ENCODE data around the gene ADAP2.

The ADAP2 gene

GRCh38 chr17:30913955-30914354 lies 7.8 kb upstream of the ADAP2 start:
- no peaks in the 10 kb centered on the region for H3K9me3 ChIP-seq (ENCODE audit: low read depth, low read length)
- no peak overlapping the region for H3K9ac ChIP-seq (ENCODE audit: insufficient read length)
- TF ChIP-seq POLR2AphosphoS5 (IDR thresholded peaks at IDR 0.05; ENCODE audit: borderline replicate concordance, low read depth, low read length) (no peak), FOXP2 (optimal IDR thresholded peaks at IDR 0.05; ENCODE audit: control extremely low read depth, extremely low read length, insufficient read depth) (no peak), EZH2 (IDR thresholded peaks at IDR 0.05) (no peak)
- no peak for DNase-seq (ENCODE audit: low read depth, low spot score)
- no peak overlapping the region for H3K4me3 ChIP-seq
- no peak overlapping the region for H3K27ac ChIP-seq
- H3K36me3 ChIP-seq (ENCODE audit: insufficient read depth, low read length): no peaks in the 10 kb centered on the region

GRCh38 chr17:30915833-30916611 lies 5.7 kb upstream of the ADAP2 start:
- H3K36me3 ChIP-seq (ENCODE audit: insufficient read depth, low read length): no peaks in the 10 kb centered on the region
- no peak overlapping the region for H3K4me3 ChIP-seq
- TF ChIP-seq FOXP2 (optimal IDR thresholded peaks at IDR 0.05; ENCODE audit: control extremely low read depth, extremely low read length, insufficient read depth): no peak
- no peak for TF ChIP-seq POLR2AphosphoS5 (IDR thresholded peaks at IDR 0.05; ENCODE audit: borderline replicate concordance, low read depth, low read length)
- TF ChIP-seq EZH2 (IDR thresholded peaks at IDR 0.05): no peak
- no peak for DNase-seq (ENCODE audit: low read depth, low spot score)
- no peak overlapping the region for H3K27ac ChIP-seq
- H3K9ac ChIP-seq (ENCODE audit: insufficient read length): no peak overlapping the region
- H3K9me3 ChIP-seq (ENCODE audit: low read depth, low read length): no peaks in the 10 kb centered on the region

- no peak for TF ChIP-seq POLR2AphosphoS5 (IDR thresholded peaks at IDR 0.05; ENCODE audit: borderline replicate concordance, low read depth, low read length)
- TF ChIP-seq EZH2 (IDR thresholded peaks at IDR 0.05): no peak
- TF ChIP-seq FOXP2 (optimal IDR thresholded peaks at IDR 0.05; ENCODE audit: control extremely low read depth, extremely low read length, insufficient read depth): no peak
- H3K9ac ChIP-seq (ENCODE audit: insufficient read length): no peak overlapping the region
- no peak for DNase-seq (ENCODE audit: low read depth, low spot score)
Measured at GRCh38 chr17:30917050-30917449, 4.7 kb upstream of the ADAP2 start.

GRCh38 chr17:30920282-30920681 lies 1.5 kb upstream of the ADAP2 start:
- Histone ChIP-seq H3K9me3 (ENCODE audit: low read depth, low read length) (no peaks in the 10 kb centered on the region), H3K27ac (no peak overlapping the region), H3K4me3 (no peak overlapping the region), H3K36me3 (ENCODE audit: insufficient read depth, low read length) (no peaks in the 10 kb centered on the region), H3K9ac (ENCODE audit: insufficient read length) (no peak overlapping the region)
- TF ChIP-seq POLR2AphosphoS5 (IDR thresholded peaks at IDR 0.05; ENCODE audit: borderline replicate concordance, low read depth, low read length) (no peak), FOXP2 (optimal IDR thresholded peaks at IDR 0.05; ENCODE audit: control extremely low read depth, extremely low read length, insufficient read depth) (no peak), EZH2 (IDR thresholded peaks at IDR 0.05) (no peak)
- no peak for DNase-seq (ENCODE audit: low read depth, low spot score)

More at GRCh38 chr17:30917050-30917449, 4.7 kb upstream of the ADAP2 start:
- H3K4me3 ChIP-seq: no peak overlapping the region
- no peak overlapping the region for H3K27ac ChIP-seq
- H3K36me3 ChIP-seq (ENCODE audit: insufficient read depth, low read length): no peaks in the 10 kb centered on the region
- H3K9me3 ChIP-seq (ENCODE audit: low read depth, low read length): no peaks in the 10 kb centered on the region

- DNase-seq (ENCODE audit: low read depth, low spot score): no peak
- TF ChIP-seq POLR2AphosphoS5 (IDR thresholded peaks at IDR 0.05; ENCODE audit: borderline replicate concordance, low read depth, low read length) (no peak), FOXP2 (optimal IDR thresholded peaks at IDR 0.05; ENCODE audit: control extremely low read depth, extremely low read length, insufficient read depth) (no peak), EZH2 (IDR thresholded peaks at IDR 0.05) (no peak)
- Histone ChIP-seq H3K9me3 (ENCODE audit: low read depth, low read length) (no peaks in the 10 kb centered on the region), H3K9ac (ENCODE audit: insufficient read length) (no peak overlapping the region), H3K36me3 (ENCODE audit: insufficient read depth, low read length) (no peaks in the 10 kb centered on the region), H3K4me3 (no peak overlapping the region), H3K27ac (no peak overlapping the region)
Measured at GRCh38 chr17:30920683-30921543, 832 bp upstream of the ADAP2 start.

- no peaks in the 10 kb centered on the region for H3K36me3 ChIP-seq (ENCODE audit: insufficient read depth, low read length)
- H3K27ac ChIP-seq: no peak overlapping the region
- TF ChIP-seq EZH2 (IDR thresholded peaks at IDR 0.05): peak; percentile 45
- TF ChIP-seq FOXP2 (optimal IDR thresholded peaks at IDR 0.05; ENCODE audit: control extremely low read depth, extremely low read length, insufficient read depth): no peak
- no peak for TF ChIP-seq POLR2AphosphoS5 (IDR thresholded peaks at IDR 0.05; ENCODE audit: borderline replicate concordance, low read depth, low read length)
- H3K4me3 ChIP-seq: no peak overlapping the region
- no peak for DNase-seq (ENCODE audit: low read depth, low spot score)
- H3K9me3 ChIP-seq (ENCODE audit: low read depth, low read length): no peaks in the 10 kb centered on the region
- H3K9ac ChIP-seq (ENCODE audit: insufficient read length): no peak overlapping the region
Measured at GRCh38 chr17:30922235-30923030, 688 bp downstream of the ADAP2 start.

- Histone ChIP-seq H3K4me3 (no peak overlapping the region), H3K9me3 (ENCODE audit: low read depth, low read length) (no peaks in the 10 kb centered on the region), H3K9ac (ENCODE audit: insufficient read length) (no peak overlapping the region), H3K27ac (no peak overlapping the region), H3K36me3 (ENCODE audit: insufficient read depth, low read length) (no peaks in the 10 kb centered on the region)
- no peak for DNase-seq (ENCODE audit: low read depth, low spot score)
- no peak for TF ChIP-seq EZH2 (IDR thresholded peaks at IDR 0.05)
- TF ChIP-seq POLR2AphosphoS5 (IDR thresholded peaks at IDR 0.05; ENCODE audit: borderline replicate concordance, low read depth, low read length): no peak
- no peak for TF ChIP-seq FOXP2 (optimal IDR thresholded peaks at IDR 0.05; ENCODE audit: control extremely low read depth, extremely low read length, insufficient read depth)
Measured at GRCh38 chr17:30924341-30924740, 2.6 kb downstream of the ADAP2 start.

GRCh38 chr17:30926516-30926915 lies 4.8 kb downstream of the ADAP2 start:
- no peak overlapping the region for H3K4me3 ChIP-seq

More at GRCh38 chr17:30926516-30926915, 4.8 kb downstream of the ADAP2 start:
- Histone ChIP-seq H3K9ac (ENCODE audit: insufficient read length) (no peak overlapping the region), H3K27ac (no peak overlapping the region), H3K9me3 (ENCODE audit: low read depth, low read length) (no peaks in the 10 kb centered on the region), H3K36me3 (ENCODE audit: insufficient read depth, low read length) (no peaks in the 10 kb centered on the region)
- TF ChIP-seq EZH2 (IDR thresholded peaks at IDR 0.05): no peak
- TF ChIP-seq FOXP2 (optimal IDR thresholded peaks at IDR 0.05; ENCODE audit: control extremely low read depth, extremely low read length, insufficient read depth): no peak
- TF ChIP-seq POLR2AphosphoS5 (IDR thresholded peaks at IDR 0.05; ENCODE audit: borderline replicate concordance, low read depth, low read length): no peak
- DNase-seq (ENCODE audit: low read depth, low spot score): no peak
